HepG2 (cell line): ENCODE measurements around the gene BICRAL. TPM values are rescaled to one million over a fixed set of nuclear protein-coding genes. Genes with fewer than 3 reads are reported as not detected.
A peak's percentile ranks its signal among the peaks of the same experiment; 100 is the strongest.

Source experiments
- ATAC-seq: fragments of 200-7000 bp; cut with Tn5 transposase; 3 replicates; pipeline ENCODE4 v1.9.1; 2020; ENCODE audit warnings: mild to moderate bottlenecking, moderate library complexity
- BruUV-seq: library from RNA; stranded (reverse); fragments of 400-500 nt; replicated peaks from 2 replicates; lab custom pipeline; 2021; lab: Mats Ljungman, UMichigan
- CTCF ChIA-PET: fragments of 300-600 bp; formaldehyde crosslinking; extraction: SDS; loops from one replicate; lab custom pipeline; 2021; ENCODE audit warnings: low total read pairs, inconsistent platforms, low intra/inter-chr PET ratio; lab: Yijun Ruan, JAX
- POLR2A ChIA-PET: fragments of 350-600 bp; sonication (Branson Sonifier 250); formaldehyde crosslinking; loops from one replicate; lab custom pipeline; 2020; ENCODE audit warnings: antibody characterized with exemption, inconsistent platforms; lab: Yijun Ruan, JAX
- DNase-seq: peaks from one replicate; pipeline ENCODE4 v3.0.0-alpha.2; 2015; ENCODE audit warnings: low spot score
- FAIRE-seq: peaks from 3 replicates; lab custom pipeline; 2011; peaks lifted over from hg19 to GRCh38; lab: Jason Lieb, UNC
- H2AFZ ChIP-seq: one replicate; pipeline ENCODE4 v1.6.1; 2011; ENCODE audit warnings: low read length, inconsistent platforms
- H3K27ac ChIP-seq: fragments of 300-600 bp; 3 replicates; pipeline ENCODE4 v1.8.0; 2011; ENCODE audit warnings: mixed run types, mild to moderate bottlenecking, mixed read lengths, low read length, inconsistent platforms; ENCODE audit not compliant: insufficient read depth; ENCODE audit errors: extremely low read length
- H3K27me3 ChIP-seq, 2 experiments: fragments of 200-600 bp in 1 of 2; 2 replicates in 1 of 2; 3 replicates in 1 of 2; pipeline versions ENCODE4 v1.6.0 to v1.8.0; 2011; ENCODE audit warnings: low read length in 2 of 2, mild to moderate bottlenecking in 2 of 2, moderate library complexity in 2 of 2, inconsistent platforms in 1 of 2; ENCODE audit not compliant: insufficient read depth in 2 of 2, control insufficient read depth in 1 of 2
- H3K36me3 ChIP-seq, 2 experiments: fragments of 200-600 bp in 1 of 2; replicated peaks in 1 of 2; 2 replicates in 1 of 2; 3 replicates in 1 of 2; pipeline versions ENCODE4 v1.5.1 to v1.8.0; 2011; ENCODE audit warnings: low read length in 2 of 2, inconsistent platforms in 1 of 2; ENCODE audit not compliant: insufficient read depth in 2 of 2, control insufficient read depth in 1 of 2
- H3K4me1 ChIP-seq: 2 replicates; pipeline ENCODE4 v1.5.1; 2012; ENCODE audit warnings: low read length, inconsistent platforms; ENCODE audit not compliant: insufficient read depth
- H3K4me2 ChIP-seq: 2 replicates; pipeline ENCODE4 v1.6.0; 2011; ENCODE audit warnings: low read depth, low read length, inconsistent platforms
- H3K4me3 ChIP-seq, 3 experiments: fragments of 200-600 bp in 1 of 3; sonication (generic), shearing (Covaris generic) in 1 of 3; replicated peaks in 1 of 3; 2 replicates each; pipeline ENCODE4 v1.5.1; 2011 to 2016; ENCODE audit warnings: low read length in 3 of 3, inconsistent platforms in 2 of 3, low read depth in 2 of 3, mild to moderate bottlenecking in 2 of 3, control low read depth in 1 of 3, mixed read lengths in 1 of 3; ENCODE audit not compliant: insufficient read depth in 1 of 3
- H3K79me2 ChIP-seq: one replicate; pipeline ENCODE4 v1.6.1; 2011; ENCODE audit warnings: low read length, inconsistent platforms; ENCODE audit not compliant: insufficient read depth
- H3K9ac ChIP-seq: 2 replicates; pipeline ENCODE4 v1.6.0; 2011; ENCODE audit warnings: mild to moderate bottlenecking, low read depth, low read length, inconsistent platforms; ENCODE audit not compliant: insufficient read depth
- H3K9me3 ChIP-seq: 2 replicates; pipeline ENCODE4 v1.5.1; 2012; ENCODE audit warnings: mild to moderate bottlenecking, low read length
- H4K20me1 ChIP-seq: 2 replicates; pipeline ENCODE4 v1.6.0; 2011; ENCODE audit warnings: inconsistent platforms, mild to moderate bottlenecking, low read length, moderate library complexity; ENCODE audit not compliant: insufficient read depth
- ARID5B ChIP-seq: IDR thresholded peaks from 2 replicates; pipeline ENCODE4 v1.4.0; 2020; ENCODE audit warnings: mild to moderate bottlenecking, missing genetic modification reagents
- ATF7 ChIP-seq, 2 experiments: fragments of 450-650 bp in 1 of 2; sonication (generic) in 1 of 2; formaldehyde crosslinking in 1 of 2; IDR thresholded peaks; 2 replicates each; pipeline versions ENCODE4 v1.4.0 to v1.6.1; 2016 to 2020; ENCODE audit warnings: antibody characterized with exemption in 1 of 2, mild to moderate bottlenecking in 1 of 2, missing genetic modification reagents in 1 of 2
- KMT2A ChIP-seq: sonication (generic); formaldehyde crosslinking; IDR thresholded peaks from 2 replicates; pipeline ENCODE4 v1.4.0; 2020; ENCODE audit warnings: missing genetic modification reagents
- NFKBIZ ChIP-seq: IDR thresholded peaks from 2 replicates; pipeline ENCODE4 v1.6.1; 2018; ENCODE audit warnings: missing genetic modification reagents, missing compliant biosample characterization
- POLR2A ChIP-seq, 2 experiments: IDR thresholded peaks; 2 replicates each; pipeline ENCODE4 v1.6.1; 2011; ENCODE audit warnings: low read depth in 2 of 2, low read length in 2 of 2, mild to moderate bottlenecking in 1 of 2, moderate library complexity in 1 of 2; ENCODE audit not compliant: insufficient read depth in 1 of 2
- SMAD9 ChIP-seq: sonication (generic); formaldehyde crosslinking; IDR thresholded peaks from 2 replicates; pipeline ENCODE4 v1.5.1; 2020; ENCODE audit warnings: mild to moderate bottlenecking, missing genetic modification reagents
- SOX5 ChIP-seq: IDR thresholded peaks from 2 replicates; pipeline ENCODE4 v1.6.1; 2016; ENCODE audit warnings: borderline replicate concordance
- TFDP1 ChIP-seq: IDR thresholded peaks from 2 replicates; pipeline ENCODE4 v1.6.1; 2016; ENCODE audit warnings: missing compliant biosample characterization, missing genetic modification reagents, borderline replicate concordance
- ZNF609 ChIP-seq: sonication (generic); formaldehyde crosslinking; IDR thresholded peaks from 2 replicates; pipeline ENCODE4 v1.4.0; 2020; ENCODE audit warnings: mild to moderate bottlenecking, missing genetic modification reagents, borderline replicate concordance
- WGBS: methylation state at CpG from one replicate; pipeline ENCODE4 v1.1.6; 2017; ENCODE audit warnings: low lambda C conversion rate; 5-methylcytosine and 5-hydroxymethylcytosine counted together
- in situ Hi-C: cut with HindIII; loops from 2 replicates; pipeline ENCODE4 v1.10.0; 2017; ENCODE audit warnings: low pct_unique_long_range_greater_than_20kb; ENCODE audit not compliant: extremely low pct_ligation_motif_present
- intact Hi-C: fragments of 100-400 bp; cut with micrococcal nuclease; formaldehyde crosslinking; loops from one replicate; pipeline ENCODE4 v1.10.0; 2022; ENCODE audit not compliant: unreplicated experiment
- polyA plus RNA-seq, 8 experiments: library from polyadenylated mRNA; depleted of rRNA in 3 of 8; stranded (reverse) in 7 of 8; unstranded in 1 of 8; fragments of >200 nt; fragmentation: Illumina TruSeq in 4 of 8; extraction: Trizol in 4 of 8; gene quantifications; 2 replicates each; pipeline versions ENCODE4 v1.2.1 to v1.2.3, GENCODE V29; 2011 to 2016; ENCODE audit warnings: low read depth in 4 of 8, missing spikeins in 1 of 8, mixed read lengths in 1 of 8; ENCODE audit not compliant: insufficient read depth in 1 of 8
- total RNA-seq, 5 experiments: library from RNA; depleted of rRNA; stranded (reverse); fragments of >200 nt; fragmentation: Illumina TruSeq; extraction: Trizol; gene quantifications; 2 replicates each; pipeline ENCODE4 v1.2.3, GENCODE V29; 2016; ENCODE audit warnings: low read depth in 1 of 5

BICRAL gene
- total and polyA plus RNA-seq, 2 of the 13 experiments (the other 11 are each of a cell fraction or from before 2014, with no cell fraction given) = 5.0 to 13.5 TPM

GRCh38 chr6:42795651-42796050 is 13.8 kb downstream of the BICRAL start:
- H3K9ac ChIP-seq = no peak overlapping the region
- TF ChIP-seq SMAD9 (no peak), ATF7 (IDR thresholded peaks at IDR 0.05) (0 out of 2 replicates have a peak, but pooled peaks have one; percentile 2), ATF7 (CRISPR knock-in tag; IDR thresholded peaks at IDR 0.05) (no peak), KMT2A (CRISPR knock-in tag) (no peak)
- TF ChIP-seq, all 625 proteins: peak for 1
- H3K27ac ChIP-seq = no peak overlapping the region
- BruUV-seq = no TSS peak
- ChIA-PET CTCF (no interaction called here), POLR2A (no interaction called here)
- no peak overlapping the region for H3K4me3 ChIP-seq
- H3K27me3 ChIP-seq = no peaks in the 10 kb centered on the region
- no peak for FAIRE-seq
- H3K36me3 ChIP-seq = no peaks in the 10 kb centered on the region
- no peak overlapping the region for H3K4me2 ChIP-seq
- H4K20me1 ChIP-seq = no peaks in the 10 kb centered on the region
- H3K9me3 ChIP-seq = no peaks in the 10 kb centered on the region
- H3K79me2 ChIP-seq = peaks cover 14% of the 10 kb centered on the region
- no peak for DNase-seq
- no peak for ATAC-seq
- H3K4me1 ChIP-seq = peaks cover 24% of the 10 kb centered on the region
- in situ Hi-C loops (no loop called here), intact Hi-C loops (no loop called here)
- WGBS = 97% methylated on average over 1 of the region's 1 CpG
- H2AFZ ChIP-seq = no peak overlapping the region

- Histone ChIP-seq H3K9me3 (no peaks in the 10 kb centered on the region), H4K20me1 (no peaks in the 10 kb centered on the region), H3K79me2 (peaks cover 10% of the 10 kb centered on the region), H2AFZ (no peak overlapping the region), H3K27me3 (no peaks in the 10 kb centered on the region), H3K4me2 (no peak overlapping the region), H3K4me1 (peaks cover 19% of the 10 kb centered on the region), H3K9ac (no peak overlapping the region), H3K27ac (no peak overlapping the region), H3K4me3 (no peak overlapping the region), H3K36me3 (no peaks in the 10 kb centered on the region)
- DNase-seq = no peak
- in situ Hi-C loops = no loop called here
- ChIA-PET POLR2A (no interaction called here), CTCF (no interaction called here)
- 94% methylated on average over 4 of the region's 4 CpGs for WGBS
- no TSS peak for BruUV-seq
- no peak for FAIRE-seq
- ATAC-seq = no peak; the same call in 2 of the 3 replicates
- intact Hi-C loops = no loop called here
- TF ChIP-seq POLR2A (IDR thresholded peaks at IDR 0.05; ENCODE audit: insufficient read depth in 1 of 2, low read depth in 2 of 2, low read length in 2 of 2) (no peak), NFKBIZ (CRISPR knock-in tag) (no peak), ARID5B (CRISPR knock-in tag) (no peak), SOX5 (no peak), TFDP1 (CRISPR knock-in tag) (no peak), ZNF609 (no peak)
Observed at GRCh38 chr6:42796171-42796570, 14.3 kb downstream of the BICRAL start.
